ENCODE results near the gene KHK.

GRCh38 chr2:27039871-27040270 is 46.7 kb upstream of the KHK start:
- TF ChIP-seq CTCF (IDR thresholded peaks at IDR 0.05; ENCODE audit: low read depth, low read length, poor library complexity, severe bottlenecking) (no peak), EZH2phosphoT487 (IDR thresholded peaks at IDR 0.05; ENCODE audit: borderline replicate concordance, low read length) (no peak)

All from DOHH2 (cell line).